GM19395 (cell line): Measurements from ENCODE around the gene GXYLT1.
"Not testable (repeated sequence)": the region's sequence is repeated elsewhere in the genome, so short reads cannot be mapped to it uniquely, and the experiment has no call there.

Source experiments
- ATAC-seq: cut with Tn5 transposase; IDR thresholded peaks from one replicate; pipeline ENCODE4 v1.9.1; 2021; ENCODE audit warnings: mild to moderate bottlenecking, moderate library complexity; ENCODE audit not compliant: unreplicated experiment

The GXYLT1 gene

DNA sequence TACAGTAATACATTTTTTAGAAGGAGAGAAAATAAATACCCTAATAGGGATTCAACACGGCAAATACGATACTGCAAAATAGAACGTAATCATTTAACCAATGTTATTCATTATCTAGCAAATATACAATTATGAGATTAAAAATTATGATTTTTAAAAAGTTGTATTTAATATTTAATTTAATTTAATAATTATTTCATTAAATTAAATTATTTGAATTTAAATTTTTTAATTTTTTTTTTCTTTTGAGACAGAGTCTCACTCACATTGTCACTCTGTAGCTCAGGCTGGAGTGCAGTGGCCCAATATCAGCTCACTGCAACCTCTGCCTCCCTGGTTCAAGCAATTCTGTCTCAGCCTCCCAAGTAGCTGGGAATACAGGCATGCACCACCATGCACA is 42.0 kb downstream of the GXYLT1 start:
- ATAC-seq = no peak

GRCh38 chr12:42099433-42099832 is 45.2 kb downstream of the GXYLT1 start:
- no peak for ATAC-seq

- ATAC-seq = peak; percentile 92
Observed at GRCh38 chr12:42097971-42098370, 46.7 kb downstream of the GXYLT1 start.

DNA sequence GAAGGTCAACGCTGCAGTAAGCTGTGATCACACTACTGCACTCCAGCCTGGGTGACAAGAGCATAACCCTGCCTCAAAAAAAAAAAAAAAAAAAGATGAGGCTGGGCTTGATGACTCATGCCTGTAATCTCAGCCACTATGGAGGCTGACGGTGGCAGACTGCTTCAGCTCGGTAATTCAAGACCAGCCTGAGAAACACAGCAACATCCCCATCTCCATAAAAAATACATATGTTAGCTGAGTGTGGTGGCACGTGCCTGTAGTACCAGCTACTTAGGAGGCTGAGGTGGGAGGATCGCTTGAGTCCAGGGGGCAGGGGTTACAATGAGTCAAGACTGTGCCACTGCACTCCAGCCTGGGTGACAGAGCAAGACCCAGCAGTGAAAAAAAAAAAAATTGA is 50.4 kb downstream of the GXYLT1 start:
- ATAC-seq = no peak

GRCh38 chr12:42091769-42092168 is 52.9 kb downstream of the GXYLT1 start:
- no peak for ATAC-seq

GRCh38 chr12:42090899-42091298 is 53.8 kb downstream of the GXYLT1 start:
- ATAC-seq = no peak

DNA sequence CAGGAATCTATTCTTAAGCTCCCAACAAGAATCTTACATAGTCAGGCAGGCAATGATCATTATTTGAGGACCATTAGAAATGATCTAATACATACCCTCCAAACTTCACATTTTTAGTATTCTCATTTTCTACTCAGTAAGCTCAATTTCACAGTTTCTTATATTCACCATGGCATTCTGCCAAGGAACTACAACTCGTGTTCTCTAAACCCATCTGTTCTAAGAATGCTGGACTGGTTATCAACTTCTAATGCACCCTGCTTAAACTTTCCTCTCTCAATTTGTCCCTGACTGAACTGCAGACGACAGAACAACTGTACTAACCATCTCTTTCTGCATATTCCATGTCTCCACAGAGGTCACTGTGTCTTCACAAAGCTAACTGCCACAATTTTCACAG is 58.6 kb downstream of the GXYLT1 start:
- no peak for ATAC-seq

GRCh38 chr12:42085594-42085993 is 59.1 kb downstream of the GXYLT1 start:
- no peak for ATAC-seq

DNA sequence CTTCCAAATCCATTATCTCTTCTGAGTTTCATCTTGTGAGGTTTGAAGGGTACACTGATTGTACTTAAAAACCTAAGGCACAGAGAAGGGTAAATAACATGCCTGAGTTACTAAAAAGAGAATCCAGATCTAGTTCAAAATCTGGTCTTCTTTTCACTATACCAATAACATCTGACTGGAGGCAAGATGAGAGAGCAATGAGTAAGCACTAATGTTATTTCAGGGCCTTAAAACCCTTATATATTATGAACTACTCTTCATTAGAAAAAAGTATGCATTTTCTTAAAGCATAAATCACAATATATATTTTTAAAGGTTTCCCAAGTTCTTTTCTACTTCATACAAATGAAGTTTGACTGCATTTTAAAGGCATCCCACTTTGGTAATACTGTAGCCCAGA is 60.2 kb downstream of the GXYLT1 start:
- no peak for ATAC-seq

GRCh38 chr12:42076976-42077375 is 67.7 kb downstream of the GXYLT1 start:
- no peak for ATAC-seq

DNA sequence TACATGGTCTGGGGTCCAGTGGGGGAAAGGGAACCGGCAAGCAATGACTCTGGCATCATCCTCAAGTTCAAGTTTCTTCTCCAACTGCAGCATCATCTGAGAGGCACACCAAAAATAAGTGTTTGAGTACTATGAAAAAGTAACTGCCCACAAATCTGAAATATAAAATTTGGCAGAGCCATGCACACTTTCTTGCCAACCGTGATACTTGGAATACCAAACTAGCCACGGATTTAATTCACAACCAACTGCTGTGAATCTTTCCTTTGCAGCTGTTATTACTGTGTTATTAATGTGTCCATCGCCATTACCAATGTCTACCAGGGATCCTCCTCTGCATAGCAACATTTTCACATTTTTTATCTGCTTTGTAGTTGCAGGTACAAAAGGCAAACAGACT is 74.6 kb downstream of the GXYLT1 start:
- no peak for ATAC-seq

- no peak for ATAC-seq
Observed at GRCh38 chr12:42059127-42059526, 85.5 kb downstream of the GXYLT1 start.

DNA sequence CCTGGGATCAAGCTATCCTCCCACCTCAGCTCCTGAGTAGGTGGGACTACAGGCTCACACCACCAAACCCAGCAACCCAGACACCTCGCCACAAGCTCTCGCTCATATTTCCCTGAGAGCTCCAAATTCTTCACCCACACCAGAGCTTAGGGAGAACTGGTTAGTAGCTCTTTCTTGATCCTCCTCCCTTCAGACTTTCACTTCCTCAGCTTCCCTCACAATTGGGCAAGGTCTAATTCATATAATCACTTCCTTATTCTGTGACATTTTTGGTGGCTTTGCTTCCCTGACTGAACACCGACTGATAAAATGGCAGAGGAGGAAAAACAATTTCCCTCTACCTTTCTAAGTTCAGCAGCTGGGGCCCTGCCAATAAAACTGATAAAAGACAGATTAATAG is 88.5 kb downstream of the GXYLT1 start:
- peak; percentile 97 for ATAC-seq

GRCh38 chr12:42053456-42053855 is 91.2 kb downstream of the GXYLT1 start:
- no peak for ATAC-seq

- not testable (repeated sequence) for ATAC-seq
Observed at GRCh38 chr12:42048980-42049379, 95.7 kb downstream of the GXYLT1 start.

DNA sequence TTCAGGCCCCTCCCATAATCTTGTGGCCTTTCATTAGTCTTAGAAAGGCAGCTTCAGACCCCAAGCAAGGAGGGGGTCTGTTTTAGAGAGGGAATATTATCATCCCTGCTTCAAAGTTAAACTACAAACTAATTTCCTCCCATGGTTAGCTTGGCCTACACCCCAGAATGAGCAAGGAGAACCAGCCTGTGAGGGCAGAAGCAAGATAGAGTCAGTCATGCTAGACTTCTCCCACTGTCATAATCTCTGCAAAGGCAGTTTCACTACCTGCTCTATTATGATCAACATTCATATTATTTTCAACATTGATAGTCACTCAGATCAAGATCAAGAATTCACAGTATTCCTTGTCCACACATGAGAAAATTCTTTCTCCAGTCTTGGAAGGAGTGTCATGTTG is 105.1 kb downstream of the GXYLT1 start:
- no peak for ATAC-seq

DNA sequence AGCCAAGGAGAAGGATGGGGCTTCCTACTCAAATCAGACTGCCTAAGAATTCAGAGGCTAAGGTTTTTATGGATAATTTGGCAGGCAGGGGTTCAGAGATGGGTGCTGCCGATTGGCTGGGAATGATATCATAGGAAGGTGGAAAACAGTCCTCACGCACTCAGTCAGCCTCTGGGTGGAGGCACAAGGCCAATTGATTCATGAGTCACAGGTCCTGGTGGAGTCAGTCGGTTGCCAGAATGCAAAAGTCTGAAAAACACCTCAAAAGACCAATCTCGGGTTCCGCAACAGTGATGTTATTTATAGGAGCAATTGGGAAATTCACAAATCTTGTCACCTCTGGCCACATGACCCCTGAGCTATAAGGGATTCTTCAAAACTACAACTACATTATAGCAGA is 105.5 kb downstream of the GXYLT1 start:
- ATAC-seq = no peak

DNA sequence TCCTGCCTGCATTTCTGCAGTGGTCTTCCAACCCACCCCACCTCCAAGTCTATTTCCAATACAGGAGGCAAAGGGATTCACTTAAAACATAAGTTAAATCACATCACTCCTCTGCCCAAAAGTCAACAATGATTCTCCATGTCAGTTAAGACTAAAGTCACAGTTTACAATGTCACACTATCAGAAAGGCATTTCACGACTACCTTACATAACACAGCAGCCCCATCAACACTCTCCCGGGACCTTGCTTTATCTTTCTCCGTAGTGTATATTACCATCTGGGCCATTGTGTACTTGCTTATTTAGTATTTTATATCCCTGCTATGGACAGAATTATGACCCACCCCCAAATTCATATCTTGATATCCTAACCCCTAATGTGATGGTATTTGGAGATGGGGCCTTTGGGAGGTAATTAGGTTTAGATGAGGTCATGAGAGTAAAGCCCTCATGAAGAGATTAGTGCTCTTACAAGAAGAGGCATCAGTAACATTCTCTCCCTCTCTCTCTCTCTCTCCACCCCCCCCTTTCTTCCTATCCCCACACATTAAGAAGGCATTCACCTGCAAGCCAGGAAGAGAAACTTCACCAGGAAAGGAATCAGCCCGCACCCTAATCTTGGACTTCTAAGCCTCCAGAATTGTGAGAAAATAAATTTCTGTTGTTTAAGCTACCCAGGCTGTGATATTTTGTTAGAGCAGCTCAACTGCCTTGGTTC is 112.7 kb downstream of the GXYLT1 start:
- no peak for ATAC-seq
